ENCODE results near the gene RIPOR3. TPM values are rescaled to one million over a fixed set of nuclear protein-coding genes. Genes with fewer than 3 reads are reported as not detected.
"Not testable (repeated sequence)": the region's sequence is repeated elsewhere in the genome, so short reads cannot be mapped to it uniquely, and the experiment has no call there.

The RIPOR3 gene
- total RNA-seq, 1 donor from 2014 or later = not detected

DNA sequence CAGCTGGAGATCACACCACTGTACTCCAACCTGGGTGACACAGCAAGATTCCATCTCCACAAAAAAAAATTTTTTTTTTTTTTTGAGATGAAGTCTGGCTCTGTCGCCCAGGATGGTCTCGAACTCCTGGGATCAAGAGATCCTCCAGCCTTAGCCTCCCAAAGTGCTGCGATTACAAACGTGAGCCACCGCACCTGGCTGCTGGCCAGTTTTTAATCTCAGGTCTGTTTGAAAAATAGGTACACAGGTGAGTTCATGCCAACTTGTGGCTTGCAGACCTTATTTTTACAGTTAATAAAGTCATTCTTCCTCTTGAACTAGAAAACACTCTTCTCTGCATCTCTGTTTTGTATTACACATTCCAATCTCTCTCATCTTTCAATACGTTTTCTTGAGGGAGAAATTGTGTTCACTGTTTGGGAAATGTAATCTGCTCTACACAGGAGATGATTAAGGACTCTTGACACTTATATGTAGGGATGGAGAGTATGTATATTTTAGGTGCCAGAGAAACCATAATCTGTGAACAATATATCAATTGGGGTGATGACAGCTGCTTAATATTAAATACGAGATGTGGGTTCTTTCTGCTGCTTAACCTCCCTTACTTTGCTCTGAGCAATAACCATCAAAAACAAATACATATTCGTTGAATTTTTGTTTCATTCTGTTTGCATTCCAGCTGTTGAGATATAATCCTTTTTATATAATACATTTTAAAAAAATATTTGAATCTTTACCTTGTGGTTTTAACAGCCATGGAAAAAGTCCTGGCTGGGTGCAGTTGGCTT is 17.7 kb upstream of the RIPOR3 start:
- intact Hi-C loops (cut with micrococcal nuclease) = no loop called here

- intact Hi-C loops (cut with micrococcal nuclease) = no loop called here
Measured at GRCh38 chr20:50704971-50705370, 13.6 kb upstream of the RIPOR3 start.

DNA sequence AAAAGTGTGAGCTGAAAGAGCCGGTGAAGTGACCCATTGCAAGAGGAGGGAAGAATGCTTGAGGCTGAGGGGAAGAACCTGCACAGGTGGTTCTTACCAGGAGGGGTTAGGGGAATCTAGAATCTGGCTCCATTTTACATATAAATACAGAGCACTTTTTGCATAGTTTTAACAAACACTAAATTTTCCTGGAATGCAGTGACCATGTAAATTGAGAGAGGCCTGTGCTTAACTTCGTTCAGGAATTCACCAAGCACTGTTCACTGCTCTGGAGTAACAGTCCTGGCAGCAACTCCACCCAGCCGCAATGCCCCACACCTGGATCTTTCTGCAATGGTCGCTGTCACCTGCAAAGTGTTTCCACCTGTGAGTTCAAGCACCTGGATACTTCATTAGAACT is 13.2 kb upstream of the RIPOR3 start:
- intact Hi-C loops (cut with micrococcal nuclease) = no loop called here

GRCh38 chr20:50703651-50704438 is 12.5 kb upstream of the RIPOR3 start:
- intact Hi-C loops (cut with micrococcal nuclease) = not testable (repeated sequence)

- intact Hi-C loops (cut with micrococcal nuclease) = no loop called here
Measured at GRCh38 chr20:50701041-50701963, 10.0 kb upstream of the RIPOR3 start.

DNA sequence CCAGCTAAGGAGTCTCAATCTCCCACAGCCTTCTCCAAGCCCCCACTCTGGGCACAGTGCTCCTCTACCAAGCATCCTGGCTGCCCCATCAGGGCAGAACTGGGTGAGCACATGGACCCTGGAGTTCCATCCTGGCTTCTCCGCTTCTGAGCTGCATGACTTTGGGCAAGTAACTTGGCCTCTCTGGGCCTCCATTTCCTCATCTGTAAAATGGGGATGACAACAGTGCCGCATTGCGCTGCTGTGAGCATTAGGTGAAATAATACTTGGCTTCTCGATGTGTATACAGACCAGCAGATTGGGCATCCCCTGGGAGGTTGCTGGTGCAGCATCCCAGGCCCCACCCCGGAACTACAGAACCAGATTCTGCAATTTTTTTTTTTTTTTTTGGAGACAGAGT is 8.3 kb upstream of the RIPOR3 start:
- intact Hi-C loops (cut with micrococcal nuclease) = no loop called here

- intact Hi-C loops (cut with micrococcal nuclease) = not testable (repeated sequence)
Measured at GRCh38 chr20:50698255-50698654, 6.9 kb upstream of the RIPOR3 start.

GRCh38 chr20:50695135-50695872 is 4.0 kb upstream of the RIPOR3 start:
- intact Hi-C loops (cut with micrococcal nuclease) = no loop called here

- intact Hi-C loops (cut with micrococcal nuclease) = no loop called here
Measured at GRCh38 chr20:50694379-50695134, 3.2 kb upstream of the RIPOR3 start.

DNA sequence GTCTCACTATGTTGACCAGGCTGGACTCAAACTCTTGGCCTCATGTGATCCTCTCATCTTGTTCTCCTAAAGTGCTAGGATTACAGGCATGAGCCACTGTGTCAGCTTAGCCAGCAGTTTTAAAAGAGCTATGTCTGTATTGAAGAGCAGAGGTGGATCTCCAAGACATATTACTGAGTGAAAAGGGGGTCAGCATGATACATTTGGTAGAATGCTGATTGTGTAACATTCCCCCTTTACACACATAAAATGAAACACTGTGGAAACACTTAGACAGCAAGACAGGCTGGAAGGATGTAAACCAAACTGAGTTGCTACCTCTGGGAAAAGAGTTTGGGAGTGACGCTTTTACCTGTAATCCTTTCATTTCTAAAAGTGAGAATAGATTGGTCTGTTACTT is 1.7 kb upstream of the RIPOR3 start:
- intact Hi-C loops (cut with micrococcal nuclease) = no loop called here

GRCh38 chr20:50692552-50692933 is 1.2 kb upstream of the RIPOR3 start:
- intact Hi-C loops (cut with micrococcal nuclease) = no loop called here

DNA sequence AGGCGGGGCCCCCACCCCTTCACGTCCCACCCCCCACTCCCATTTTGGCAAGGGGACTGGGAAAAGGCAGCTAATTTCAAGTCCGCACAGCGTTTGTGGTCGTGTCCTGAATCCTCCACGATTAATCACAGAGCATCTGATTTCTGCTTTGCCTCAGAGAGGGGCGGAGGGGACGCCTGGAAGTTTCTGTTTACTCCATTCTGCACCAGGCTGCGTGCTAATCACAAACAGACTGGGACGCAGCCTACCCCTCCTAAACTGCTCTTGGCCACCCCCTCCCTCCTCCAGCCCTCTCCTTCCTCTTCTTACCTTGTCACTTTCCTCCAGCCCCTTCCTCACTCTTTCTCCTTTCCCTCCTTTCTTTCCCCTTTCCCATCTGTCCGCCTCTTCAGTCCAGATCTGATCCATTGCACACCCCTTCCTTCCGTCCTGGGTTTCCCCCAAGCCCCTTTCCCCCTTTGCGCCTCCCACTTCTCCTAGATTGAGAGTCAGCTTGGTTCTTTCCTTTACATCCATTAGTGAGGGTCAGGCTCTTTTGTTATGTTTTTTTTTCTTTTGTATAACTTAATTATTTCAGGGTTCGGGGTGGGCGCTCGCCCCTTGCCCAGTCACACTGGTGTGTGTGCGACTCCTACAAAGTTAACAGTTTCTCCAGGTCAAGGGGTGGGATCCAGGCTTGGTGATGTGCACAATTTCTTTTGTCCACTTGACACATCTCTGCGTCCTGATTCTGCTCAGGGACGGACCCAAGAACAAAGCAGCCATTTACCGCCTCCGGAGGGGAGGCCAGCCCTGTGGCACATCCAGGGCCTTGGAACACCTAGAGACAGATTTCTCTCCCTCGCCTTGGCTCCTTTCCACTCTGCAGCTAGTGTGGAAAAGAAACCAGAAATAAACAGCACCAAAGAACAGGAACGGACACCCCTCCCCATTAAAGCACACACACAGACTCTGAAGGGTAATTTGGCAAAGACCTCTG is 520 bp upstream of the RIPOR3 start:
- intact Hi-C loops (cut with micrococcal nuclease) = no loop called here

GRCh38 chr20:50689864-50690649 is 1.3 kb downstream of the RIPOR3 start:
- intact Hi-C loops (cut with micrococcal nuclease) = no loop called here

- intact Hi-C loops (cut with micrococcal nuclease) = no loop called here
Measured at GRCh38 chr20:50688256-50688975, 2.9 kb downstream of the RIPOR3 start.

GRCh38 chr20:50686821-50687220 is 4.5 kb downstream of the RIPOR3 start:
- intact Hi-C loops (cut with micrococcal nuclease) = no loop called here

DNA sequence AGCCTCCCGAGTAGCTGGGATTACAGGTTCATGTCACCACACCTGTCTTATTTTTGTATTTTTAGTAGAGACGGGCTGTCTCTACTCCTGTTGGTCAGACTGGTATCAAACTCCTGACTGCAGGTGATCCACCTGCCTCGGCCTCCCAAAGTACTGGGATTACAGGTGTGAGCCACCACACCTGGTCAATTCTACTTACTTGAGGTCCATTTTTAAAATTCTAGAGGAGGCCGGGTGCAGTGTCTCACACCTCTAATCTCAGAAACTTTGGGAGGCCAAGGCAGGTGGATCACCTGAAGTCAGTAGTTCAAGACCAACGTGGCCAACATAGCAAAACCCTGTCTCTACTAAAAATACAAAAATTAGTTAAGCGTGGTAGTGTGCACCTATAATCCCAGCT is 7.8 kb downstream of the RIPOR3 start:
- intact Hi-C loops (cut with micrococcal nuclease) = no loop called here

DNA sequence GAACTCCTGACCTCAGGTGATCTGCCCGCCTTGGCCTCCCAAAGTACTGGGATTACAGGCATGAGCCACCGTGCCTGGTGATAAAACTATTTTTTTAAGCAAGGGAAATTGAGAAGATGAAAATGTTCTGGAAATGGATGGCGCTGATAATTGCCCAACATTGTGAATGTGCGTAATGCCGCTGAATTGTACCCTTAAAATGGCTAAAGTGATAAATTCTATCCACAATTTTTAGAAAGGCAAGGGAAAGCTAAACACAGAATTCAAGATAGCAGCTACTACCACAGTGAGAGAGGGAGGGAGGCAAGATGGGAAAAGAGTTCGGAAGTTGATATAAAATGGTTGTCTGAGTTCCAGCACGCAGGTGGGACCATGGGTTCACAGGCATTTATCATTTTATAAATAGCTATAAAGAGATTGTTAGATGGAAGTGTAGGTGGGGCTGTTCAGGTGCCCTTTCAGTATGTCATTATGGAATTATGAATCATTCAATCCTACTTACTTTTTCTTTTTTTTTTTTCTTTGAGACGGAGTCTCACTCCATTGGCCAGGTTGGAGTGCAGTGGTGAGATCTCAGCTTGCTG is 8.3 kb downstream of the RIPOR3 start:
- intact Hi-C loops (cut with micrococcal nuclease) = no loop called here

Data from T-helper 1 cell treated with Interleukin-12 subunit alpha and Interleukin-12 subunit beta and Interleukin-4 antibody, amounts not matched to agents 30 ng/mL and 1 ng/mL, for 36 hours (primary cell).